ENCODE results near the gene ZBTB7C.

The ZBTB7C gene

DNA sequence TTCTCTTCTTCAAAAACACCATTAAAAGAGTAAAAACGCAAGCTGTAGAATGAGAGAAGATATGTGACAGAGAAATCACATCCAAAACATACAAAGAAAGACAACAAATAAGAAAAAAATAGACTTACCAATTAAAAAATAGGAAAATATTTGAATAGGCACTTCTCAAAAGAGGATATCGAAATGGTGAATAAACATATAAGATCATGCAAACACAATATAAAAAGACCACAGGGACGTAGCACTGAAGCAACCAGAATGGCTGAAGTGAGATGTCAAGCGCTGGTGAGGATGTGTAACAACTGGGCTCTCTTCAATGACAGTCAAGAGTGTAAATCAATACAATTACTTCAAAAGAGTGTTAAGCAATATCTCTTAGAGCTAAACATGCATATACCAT lies 202.3 kb downstream of the ZBTB7C start:
- peak; percentile 61 for DNase-seq

DNA sequence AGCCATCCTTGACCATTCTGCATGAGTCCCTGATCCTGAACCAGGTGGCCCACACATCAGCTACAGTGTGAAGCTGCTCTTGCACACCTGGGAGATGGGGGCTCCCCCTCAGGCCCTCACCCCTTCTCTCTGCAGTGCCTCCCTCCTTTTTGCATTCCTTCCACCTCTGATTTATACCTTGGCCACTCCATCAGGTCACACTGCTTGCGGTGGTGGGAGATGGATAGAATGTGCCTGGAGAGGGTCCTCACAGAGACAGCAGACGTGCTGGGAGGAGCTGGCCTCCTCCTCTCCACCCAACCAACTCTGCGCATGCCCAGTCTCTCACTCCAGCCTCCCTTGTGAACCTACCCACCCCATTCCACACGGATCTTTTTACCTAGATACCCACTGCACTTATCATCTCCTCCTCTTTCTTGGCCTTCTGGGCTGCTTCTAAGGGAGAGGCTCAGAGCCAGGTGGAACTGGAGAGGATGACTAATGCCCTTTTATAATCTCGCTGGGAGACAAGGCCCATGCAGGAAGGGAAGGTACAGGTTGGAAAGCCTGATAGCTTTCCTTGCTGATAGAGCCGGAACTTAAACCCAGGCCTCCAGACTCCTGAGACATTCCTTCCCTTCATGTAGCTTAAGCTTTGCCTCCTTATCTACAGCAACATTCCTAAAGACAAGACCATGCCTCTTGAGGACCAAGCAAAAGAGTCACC lies 205.1 kb downstream of the ZBTB7C start:
- no peak for DNase-seq

DNA sequence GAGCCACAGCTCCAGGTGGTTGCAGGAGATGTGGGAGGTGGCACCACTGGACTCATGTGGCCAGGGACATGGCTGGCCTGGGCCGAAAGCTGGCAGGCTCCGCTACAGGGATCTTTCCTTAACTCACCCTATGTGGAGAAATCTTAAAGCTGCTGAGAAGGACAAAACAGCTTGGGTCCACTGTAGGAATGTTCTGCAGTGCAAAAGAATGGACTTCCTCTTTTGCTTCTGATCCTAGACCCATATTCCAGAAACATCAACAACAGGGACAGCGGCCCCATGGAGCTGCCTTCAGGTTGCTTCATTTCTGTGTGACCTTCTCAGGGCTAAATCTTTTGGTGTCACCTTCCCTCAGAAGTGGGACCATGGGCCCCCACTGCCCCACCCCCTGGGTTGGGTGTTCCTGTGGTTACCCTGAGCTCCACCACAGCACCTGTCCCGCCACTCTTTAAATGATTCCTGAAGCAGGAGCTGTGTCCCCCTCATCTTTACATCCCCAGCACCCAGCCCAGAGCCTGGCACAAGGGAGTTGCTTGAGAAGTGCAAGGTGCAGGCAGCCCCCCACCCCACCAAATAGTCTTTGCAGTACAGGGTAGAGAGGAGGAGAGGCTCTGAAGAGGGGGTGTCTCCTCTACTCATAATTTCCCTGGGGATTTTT lies 205.8 kb downstream of the ZBTB7C start:
- DNase-seq = no peak

DNA sequence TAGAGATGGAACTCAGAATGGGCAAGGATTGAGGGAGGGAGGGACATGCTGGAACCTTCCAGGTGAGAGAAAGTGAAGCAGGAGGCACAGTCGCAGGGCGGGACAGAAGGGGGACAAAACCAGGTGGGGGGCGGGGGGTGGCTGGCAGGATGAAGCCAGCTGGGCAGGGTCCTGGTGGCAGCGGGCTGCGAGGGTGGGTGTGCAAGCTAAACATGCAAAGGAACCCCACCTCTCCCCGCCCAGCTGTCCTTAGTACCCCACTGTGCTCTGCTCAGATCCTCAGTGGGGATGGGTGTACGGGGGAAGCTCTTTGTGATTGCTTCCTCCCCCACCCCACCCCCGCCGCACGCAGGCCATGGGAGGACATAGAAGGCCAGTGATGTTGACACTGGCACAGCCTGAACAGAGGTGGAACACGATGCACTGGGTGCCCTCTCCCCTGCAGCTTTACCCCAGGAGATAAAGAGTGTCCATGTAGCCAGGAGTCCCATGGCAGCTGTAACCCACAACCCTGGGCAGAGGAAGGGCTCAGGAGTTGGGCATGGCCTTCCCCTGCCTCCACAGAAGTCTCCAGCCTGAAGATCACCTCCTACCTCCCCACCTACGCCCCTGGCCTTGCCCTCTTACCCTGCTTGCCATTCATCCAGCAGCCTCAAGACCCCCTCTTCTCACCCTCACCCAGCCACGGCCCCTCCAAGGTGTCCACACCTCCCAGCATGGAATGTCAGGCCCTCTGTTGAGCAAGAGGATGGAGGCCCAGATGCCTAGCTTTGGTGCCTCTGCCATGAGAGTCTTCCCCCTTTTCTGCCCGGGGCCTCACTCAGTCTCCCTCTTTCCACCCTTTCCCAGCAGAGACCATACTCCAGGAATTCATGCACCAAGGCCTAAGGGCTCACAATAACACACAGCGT lies 206.6 kb downstream of the ZBTB7C start:
- DNase-seq = no peak

- no peak for DNase-seq
These were observed 207.2 kb downstream of the ZBTB7C start for GRCh38 chr18:48202006-48202348.

DNA sequence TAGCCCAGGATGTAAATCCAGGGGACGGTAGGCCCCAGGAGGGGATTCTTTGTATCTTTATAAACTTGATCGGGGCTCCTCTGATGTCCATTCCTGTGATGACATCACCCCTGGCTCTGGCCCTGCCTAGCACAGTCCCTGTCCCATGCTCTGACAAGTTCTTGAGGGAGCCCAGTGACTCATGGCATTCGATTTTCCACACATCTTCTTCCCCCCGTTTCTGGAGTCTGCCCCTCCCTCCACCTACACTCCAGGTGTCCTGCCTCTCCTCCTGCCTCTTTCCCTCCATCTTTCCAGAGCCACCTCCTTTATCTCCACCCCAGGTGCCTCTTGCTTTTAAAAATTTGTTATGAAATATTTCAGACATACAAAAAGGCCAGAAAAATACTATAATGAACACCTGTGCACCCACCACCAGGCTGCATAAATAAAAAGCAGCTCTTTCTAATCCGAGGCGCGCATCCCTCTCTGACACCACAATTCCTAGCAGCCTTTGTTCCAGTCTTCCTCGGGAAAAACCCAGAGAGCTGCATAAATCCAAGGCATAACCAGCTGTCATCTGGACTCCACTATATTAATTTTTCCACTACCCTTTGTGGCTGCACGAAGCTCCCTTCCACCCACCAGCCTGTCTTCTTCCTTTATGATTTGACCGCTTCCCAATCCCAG lies 207.7 kb downstream of the ZBTB7C start:
- DNase-seq = no peak

DNA sequence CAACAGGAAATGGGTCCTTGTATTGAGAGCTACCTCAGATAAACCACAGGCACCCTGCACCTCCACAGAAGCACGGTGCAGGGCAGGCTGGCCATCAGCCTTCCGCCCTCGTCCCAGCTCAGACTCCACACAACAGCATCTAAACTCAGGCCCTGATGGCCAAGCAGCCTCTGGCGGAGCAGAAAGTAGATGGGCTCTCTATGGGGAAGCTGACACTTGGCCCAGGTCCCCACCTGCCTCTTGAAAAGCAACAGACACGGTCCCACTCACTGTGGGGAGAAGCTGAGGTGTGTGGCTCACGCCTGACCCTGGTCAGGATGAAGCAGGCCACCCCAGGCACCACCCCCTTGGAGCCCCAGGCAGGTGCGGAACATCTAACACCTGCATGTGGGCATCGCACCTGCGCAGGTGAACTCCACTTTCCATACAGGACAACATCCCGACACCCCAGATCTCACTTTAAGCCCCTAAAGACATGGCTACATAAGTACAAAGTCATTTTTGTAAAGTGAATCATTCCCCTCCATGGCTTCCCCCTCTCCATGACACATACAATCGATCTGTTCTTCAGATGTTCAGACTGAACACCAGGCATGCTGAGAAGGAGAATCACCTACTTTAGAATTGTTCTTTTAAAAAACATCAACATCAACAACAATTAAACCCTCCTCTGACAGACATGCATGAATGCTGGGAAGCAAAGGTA lies 208.4 kb downstream of the ZBTB7C start:
- peak; percentile 71 for DNase-seq

GRCh38 chr18:48199399-48199798 lies 209.8 kb downstream of the ZBTB7C start:
- DNase-seq = no peak

DNA sequence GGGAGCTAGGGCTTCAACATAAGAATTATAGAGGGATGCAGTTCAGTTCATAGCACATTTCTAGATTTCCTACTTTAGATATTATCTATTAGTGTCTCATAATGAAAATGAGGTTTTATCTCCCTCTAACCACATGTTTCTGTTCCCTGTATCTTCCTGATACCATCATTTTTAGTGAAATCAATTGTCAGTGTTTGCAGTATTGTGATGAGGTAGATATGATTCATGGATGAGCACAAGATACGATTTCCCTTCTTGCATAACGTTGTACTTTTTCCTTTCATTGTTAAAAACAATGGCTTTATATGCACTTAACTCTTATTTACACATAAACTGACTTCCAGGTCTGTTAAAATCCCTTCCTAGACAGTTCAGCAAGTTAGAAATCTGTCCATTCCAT lies 211.4 kb downstream of the ZBTB7C start:
- no peak for DNase-seq

DNA sequence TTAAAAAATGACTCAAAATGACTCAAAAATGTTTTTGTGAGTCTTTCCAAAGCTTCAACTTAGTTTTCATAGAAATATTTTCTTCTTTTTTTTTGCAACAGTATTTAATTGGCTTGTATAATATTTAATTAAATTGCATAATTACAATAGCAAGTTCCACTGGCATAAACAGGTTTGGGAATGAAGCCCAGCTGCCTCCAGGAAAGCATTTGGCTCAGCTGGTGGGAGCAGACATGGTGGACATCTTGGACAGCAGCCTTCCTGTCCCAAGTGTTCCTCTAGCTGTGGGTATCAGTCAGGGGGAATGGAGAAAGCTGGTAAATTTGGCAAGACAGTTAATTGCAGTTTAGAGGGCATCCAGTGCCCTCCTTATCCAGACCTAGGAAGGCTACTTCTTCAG lies 213.4 kb downstream of the ZBTB7C start:
- no peak for DNase-seq

GRCh38 chr18:48194591-48195181 lies 214.5 kb downstream of the ZBTB7C start:
- DNase-seq = no peak

DNA sequence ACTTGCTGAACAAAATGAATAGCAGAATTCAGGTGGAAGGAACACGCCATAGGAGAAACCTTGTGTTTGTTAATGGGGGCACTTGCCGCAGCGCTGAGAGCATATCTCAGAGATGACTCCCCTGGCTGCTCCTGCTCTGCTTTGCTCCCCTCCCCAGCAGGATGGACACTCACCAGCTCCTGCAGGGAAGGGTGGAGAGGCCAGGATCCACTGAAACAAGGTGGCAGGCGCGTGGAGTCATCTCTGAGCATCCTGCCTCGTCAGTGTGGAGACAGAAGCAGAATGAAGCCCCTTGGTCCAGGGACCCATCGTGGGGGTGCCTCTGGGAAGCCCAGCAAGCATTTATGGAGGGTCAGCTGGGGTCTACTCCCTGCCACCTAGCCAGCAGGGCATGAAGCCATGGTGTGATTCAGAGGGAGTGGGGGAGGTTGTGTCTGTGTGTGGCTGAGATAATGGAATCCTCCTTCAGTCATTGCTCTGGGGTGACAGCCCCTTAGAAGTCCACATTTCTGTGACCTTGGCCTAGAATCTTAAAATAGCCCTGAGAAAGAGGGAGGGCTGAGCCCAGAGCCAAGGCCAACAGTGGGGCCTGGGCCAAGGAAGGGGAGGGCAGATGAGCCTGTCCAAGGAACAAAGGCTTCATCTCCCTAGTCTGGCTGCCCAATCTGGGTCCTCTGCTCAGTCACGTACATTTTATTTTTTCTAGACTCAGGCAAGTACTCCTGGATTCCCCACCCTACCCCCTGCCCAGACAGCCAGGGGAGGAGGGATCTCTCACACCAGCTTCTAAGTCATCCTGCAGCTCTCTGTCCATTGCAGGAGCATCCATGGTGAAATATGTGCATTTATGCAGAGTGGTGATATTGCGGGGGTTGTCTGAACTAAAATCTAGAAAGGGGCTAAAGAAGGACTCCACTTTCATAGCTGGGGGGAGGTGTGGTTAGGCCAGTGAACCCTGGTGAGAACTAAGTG lies 215.4 kb downstream of the ZBTB7C start:
- DNase-seq = no peak

- no peak for DNase-seq
These were observed 216.6 kb downstream of the ZBTB7C start for GRCh38 chr18:48192542-48192941.

- DNase-seq = peak; percentile 34
These were observed 217.7 kb downstream of the ZBTB7C start for GRCh38 chr18:48191494-48191893.

- no peak for DNase-seq
These were observed 218.2 kb downstream of the ZBTB7C start for GRCh38 chr18:48190994-48191393.

GRCh38 chr18:48188609-48189008 lies 220.6 kb downstream of the ZBTB7C start:
- no peak for DNase-seq

GRCh38 chr18:48186861-48187260 lies 222.3 kb downstream of the ZBTB7C start:
- DNase-seq = no peak

DNA sequence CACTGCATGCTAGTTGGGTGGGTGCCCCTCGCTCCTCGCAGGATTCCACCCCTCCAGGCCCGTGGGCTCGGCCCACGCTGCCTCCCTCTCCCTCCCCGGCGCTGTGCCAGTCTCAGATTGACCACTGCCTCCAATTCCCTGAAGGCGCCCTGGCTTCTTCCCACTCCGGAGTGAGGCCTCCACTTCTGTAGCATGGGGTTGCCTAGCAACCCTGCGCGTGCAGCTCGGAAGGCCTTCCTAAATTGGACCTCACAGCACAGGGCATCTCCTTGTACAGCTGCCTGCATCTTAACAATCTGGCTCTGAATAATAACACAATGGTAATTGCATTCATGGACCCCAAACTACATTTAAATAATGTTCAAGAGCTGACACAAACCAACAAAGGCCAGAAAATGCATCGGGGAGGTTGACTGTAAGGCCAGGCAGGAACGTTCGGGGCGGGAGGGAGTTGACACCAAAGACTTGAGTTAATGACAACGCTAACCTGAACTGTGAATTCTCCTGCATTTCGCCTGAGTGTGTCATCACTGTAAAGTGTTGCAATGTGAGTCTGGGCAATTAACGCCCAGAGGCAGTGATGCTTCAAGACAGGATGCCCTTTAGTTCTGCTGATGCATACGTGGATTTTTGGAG lies 222.9 kb downstream of the ZBTB7C start:
- DNase-seq = no peak

DNA sequence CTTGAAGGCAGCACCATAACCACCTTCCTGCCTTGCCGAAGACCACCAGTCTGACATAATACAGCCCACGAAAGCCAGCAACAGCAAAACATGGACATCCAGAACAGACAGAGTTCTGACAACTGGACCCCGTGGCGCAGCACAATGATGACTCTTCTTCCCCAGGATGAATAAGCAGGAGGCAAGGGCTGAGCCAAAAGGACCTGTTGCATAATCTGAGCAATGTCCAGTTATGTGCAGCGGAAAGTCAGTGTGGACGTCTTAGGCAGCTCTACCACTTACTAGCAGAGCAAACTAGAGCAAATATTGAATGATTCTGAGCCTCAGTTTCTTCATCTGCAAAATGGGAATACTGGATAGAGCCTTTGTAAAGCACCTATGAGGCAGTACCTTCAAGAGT lies 225.1 kb downstream of the ZBTB7C start:
- DNase-seq = no peak

- DNase-seq = no peak
These were observed 225.6 kb downstream of the ZBTB7C start for GRCh38 chr18:48183613-48184012.
